KOPT-K1 (cell line): ENCODE results near the gene MAZ.
A peak's percentile ranks its signal among the peaks of the same experiment; 100 is the strongest.
"Not testable (repeated sequence)": the region's sequence is repeated elsewhere in the genome, so short reads cannot be mapped to it uniquely, and the experiment has no call there.

Source experiments
- H3K27ac ChIP-seq: fragments of 200-600 bp; sonication (generic); 2 replicates; pipeline ENCODE4 v1.5.1; 2016; ENCODE audit warnings: antibody characterized with exemption, mild to moderate bottlenecking, low read depth, low read length; ENCODE audit not compliant: poor library complexity, severe bottlenecking
- H3K36me3 ChIP-seq: fragments of 200-600 bp; sonication (generic); 2 replicates; pipeline ENCODE4 v1.5.1; 2017; ENCODE audit warnings: antibody characterized with exemption, mild to moderate bottlenecking, low read length, moderate library complexity; ENCODE audit not compliant: insufficient read depth
- H3K9me3 ChIP-seq: fragments of 200-600 bp; sonication (generic); 2 replicates; pipeline ENCODE4 v1.5.1; 2017; ENCODE audit warnings: antibody characterized with exemption, low read length, mild to moderate bottlenecking; ENCODE audit not compliant: insufficient read depth, poor library complexity, severe bottlenecking

The MAZ gene

GRCh38 chr16:29775742-29776408 is 30.5 kb upstream of the MAZ start:
- H3K9me3 ChIP-seq: no peaks in the 10 kb centered on the region
- H3K36me3 ChIP-seq: no peaks in the 10 kb centered on the region
- no peak overlapping the region for H3K27ac ChIP-seq

- no peak within 1 kb of the TSS for H3K27ac ChIP-seq
- H3K9me3 ChIP-seq: no peaks in the 10 kb centered on the region
- H3K36me3 ChIP-seq: no peaks in the 10 kb centered on the region
Measured at GRCh38 chr16:29777576-29778350, 28.6 kb upstream of the MAZ start, which contains the start of gene ZG16. Gene ZG16 (plus strand): TSS chr16:29778256. CDS start chr16:29779267, 1,011 bp downstream.

DNA sequence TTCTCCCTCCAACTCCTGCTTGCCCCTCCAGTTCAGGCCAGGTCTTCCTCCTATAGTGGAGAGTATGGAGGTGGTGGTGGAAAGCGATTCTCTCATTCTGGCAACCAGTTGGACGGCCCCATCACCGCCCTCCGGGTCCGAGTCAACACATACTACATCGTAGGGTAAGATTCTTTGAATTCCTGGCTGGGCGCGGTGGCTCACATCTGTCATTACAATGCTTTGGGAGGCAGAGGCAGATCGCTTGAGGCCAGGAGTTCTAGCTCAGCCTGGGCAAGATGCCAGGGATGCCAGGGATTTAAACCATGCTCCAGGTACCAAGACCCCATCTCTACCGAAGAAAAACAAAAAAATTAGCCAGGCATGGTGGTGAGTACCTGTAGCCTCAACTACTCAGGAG is 26.9 kb upstream of the MAZ start:
- H3K27ac ChIP-seq: no peak overlapping the region

GRCh38 chr16:29783094-29783953 is 23.0 kb upstream of the MAZ start:
- not testable (repeated sequence) for H3K9me3 ChIP-seq, H3K27ac ChIP-seq, H3K36me3 ChIP-seq

More for the DNA sequence above, 26.9 kb upstream of the MAZ start:
- no peaks in the 10 kb centered on the region for H3K36me3 ChIP-seq
- no peaks in the 10 kb centered on the region for H3K9me3 ChIP-seq

- H3K9me3 ChIP-seq: no peaks in the 10 kb centered on the region
- H3K27ac ChIP-seq: no peak overlapping the region
- H3K36me3 ChIP-seq: no peaks in the 10 kb centered on the region
Measured at GRCh38 chr16:29784157-29784556, 22.2 kb upstream of the MAZ start.

DNA sequence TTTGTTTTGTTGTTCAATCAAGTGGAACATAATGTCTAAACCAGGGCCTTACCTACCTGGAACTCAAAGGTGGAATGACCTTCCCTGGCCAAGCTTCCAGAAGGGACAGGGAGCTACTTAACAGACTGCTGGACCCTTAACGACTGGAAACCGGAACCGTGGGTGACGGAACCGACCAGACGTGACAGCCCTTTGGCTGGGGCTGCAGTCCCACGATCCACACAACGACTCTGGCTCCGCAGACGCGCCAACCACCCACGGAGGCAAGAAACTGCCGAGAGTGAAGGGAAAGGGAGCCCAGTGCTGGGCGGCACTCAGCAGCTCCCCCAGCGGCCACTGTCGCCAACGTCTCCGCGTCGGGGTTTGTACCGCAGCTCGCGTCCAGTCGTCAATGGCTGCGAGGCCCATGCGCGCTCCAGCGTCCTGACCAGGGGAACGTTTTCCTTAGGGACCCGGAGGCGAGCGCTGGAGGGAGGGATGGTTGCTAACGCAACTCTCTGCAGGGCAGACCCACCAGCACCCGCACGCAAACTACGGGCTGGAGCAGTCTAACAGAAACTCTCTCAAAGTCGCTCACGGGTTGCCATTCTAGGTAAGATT is 21.3 kb upstream of the MAZ start:
- Histone ChIP-seq H3K36me3 (no peaks in the 10 kb centered on the region), H3K9me3 (no peaks in the 10 kb centered on the region), H3K27ac (no peak overlapping the region)

- not testable (repeated sequence) for H3K36me3 ChIP-seq, H3K27ac ChIP-seq, H3K9me3 ChIP-seq
Measured at GRCh38 chr16:29787155-29787554, 19.2 kb upstream of the MAZ start.

DNA sequence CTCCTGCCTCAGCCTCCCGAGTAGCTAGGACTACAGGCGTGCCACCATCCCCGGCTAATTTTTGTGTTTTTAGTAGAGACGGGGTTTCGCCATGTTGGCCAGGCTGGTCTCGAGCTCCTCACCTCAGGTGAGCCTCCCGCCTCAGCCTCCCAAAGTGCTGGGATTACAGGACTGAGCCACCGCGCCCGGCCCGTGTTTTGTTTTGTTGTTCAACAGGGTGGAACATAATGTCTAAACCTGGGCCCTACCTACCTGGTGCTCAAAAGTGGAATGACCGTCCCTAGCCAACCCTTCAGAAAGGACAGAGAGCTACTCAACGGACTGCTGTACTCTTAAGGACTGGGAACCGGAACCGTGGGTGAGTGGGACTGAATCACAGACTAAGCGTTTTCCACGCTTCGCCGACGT is 16.6 kb upstream of the MAZ start:
- H3K36me3 ChIP-seq: peaks cover 24% of the 10 kb centered on the region
- H3K9me3 ChIP-seq: no peaks in the 10 kb centered on the region
- H3K27ac ChIP-seq: peak overlapping the region; percentile 96

GRCh38 chr16:29790183-29790948 is 16.0 kb upstream of the MAZ start, which contains the start of gene KIF22:
Gene KIF22 (plus strand): TSS chr16:29790751. CDS start chr16:29790760, 9 bp downstream.
- Histone ChIP-seq H3K36me3 (peaks cover 30% of the 10 kb centered on the region), H3K9me3 (no peaks in the 10 kb centered on the region), H3K27ac (peak within 1 kb of the TSS; percentile 96)

DNA sequence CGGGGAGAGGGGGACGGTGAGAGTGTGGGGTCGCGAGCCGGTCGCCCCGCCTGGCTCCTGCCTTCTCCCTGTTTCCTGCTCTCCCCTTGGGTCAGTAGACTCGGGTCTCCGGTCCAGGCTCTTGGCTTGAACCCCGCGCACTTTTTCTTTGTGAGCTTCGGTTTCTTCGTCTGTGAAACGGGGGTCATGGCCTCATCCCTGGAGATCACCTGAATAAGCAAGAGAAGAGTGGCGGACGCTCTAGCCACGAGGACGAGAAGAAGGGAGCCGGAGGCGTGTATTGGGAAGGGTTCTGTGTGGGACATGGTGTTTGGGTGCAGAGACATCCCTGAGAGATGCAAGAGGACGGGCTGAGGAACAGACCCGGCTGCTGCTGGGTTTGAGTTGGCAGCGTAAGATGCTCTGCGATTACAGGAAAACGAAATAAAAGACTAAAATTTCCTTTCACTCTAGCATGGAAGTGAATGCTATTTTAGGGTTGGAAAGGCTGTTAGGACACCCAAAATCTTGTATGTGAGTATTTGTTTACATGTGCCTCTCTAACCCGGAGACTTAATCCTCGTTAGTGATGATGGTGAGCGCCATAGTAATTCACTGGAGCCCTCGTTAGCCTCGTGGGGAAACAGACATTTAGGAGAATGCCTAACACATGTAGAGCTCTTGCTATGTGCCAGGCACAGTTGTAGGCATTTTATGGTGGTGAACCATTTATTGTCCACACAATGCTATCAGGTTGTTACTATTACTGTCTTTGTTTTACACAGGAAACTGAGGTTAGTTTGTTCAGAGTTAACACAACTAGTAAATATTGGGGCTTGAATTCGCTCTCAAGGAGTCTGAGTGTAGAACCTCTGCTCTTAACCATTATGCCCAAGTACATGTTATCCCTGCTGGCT is 15.1 kb upstream of the MAZ start:
- Histone ChIP-seq H3K36me3 (peaks cover 39% of the 10 kb centered on the region), H3K27ac (peak overlapping the region; percentile 96), H3K9me3 (no peaks in the 10 kb centered on the region)

DNA sequence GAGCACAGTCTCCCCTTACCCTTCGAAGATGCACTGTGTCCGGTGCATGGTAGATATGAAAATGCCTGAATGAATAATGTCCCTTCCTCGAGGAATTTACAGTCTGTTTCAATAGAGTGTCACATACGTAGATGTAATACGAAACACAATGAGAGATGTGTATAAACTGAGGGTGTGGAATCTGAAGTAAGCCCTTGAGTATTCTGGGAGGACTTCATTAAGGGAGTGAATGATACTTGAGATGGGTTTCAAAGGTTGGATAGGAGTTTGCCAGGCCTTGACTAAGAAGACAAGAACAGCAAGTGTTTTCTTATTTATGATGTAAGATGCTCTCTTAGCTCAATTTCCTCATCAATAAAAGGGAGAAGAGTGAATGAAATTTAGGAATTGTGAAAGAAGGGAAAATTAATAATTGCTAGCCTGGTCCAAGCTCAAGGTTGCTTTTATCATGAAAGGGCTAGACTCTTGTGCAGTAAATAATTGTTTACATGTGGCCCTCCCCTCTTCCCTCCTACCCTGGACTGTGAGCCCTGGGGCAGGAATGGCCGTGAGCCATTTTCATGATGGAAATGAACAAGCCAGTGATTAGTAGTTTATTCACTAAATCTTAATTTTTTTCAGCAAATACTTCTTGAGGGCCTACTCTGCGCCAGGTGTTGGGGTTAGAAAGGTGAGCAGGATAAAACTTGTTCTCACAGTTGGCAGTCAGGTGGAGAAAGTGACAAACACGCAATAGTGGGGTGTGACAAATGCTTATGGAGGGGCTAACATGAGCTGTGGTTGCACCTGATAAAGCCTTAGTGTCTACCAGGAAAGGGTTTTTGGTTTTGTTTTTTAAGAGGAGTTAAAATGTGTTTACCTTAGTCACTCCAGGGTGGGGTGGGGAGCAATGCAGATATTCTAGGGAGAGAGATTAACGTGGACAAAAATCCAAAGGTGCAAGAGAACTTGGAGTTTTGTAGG is 14.2 kb upstream of the MAZ start:
- Histone ChIP-seq H3K27ac (peak overlapping the region; percentile 96), H3K9me3 (no peaks in the 10 kb centered on the region), H3K36me3 (peaks cover 48% of the 10 kb centered on the region)

DNA sequence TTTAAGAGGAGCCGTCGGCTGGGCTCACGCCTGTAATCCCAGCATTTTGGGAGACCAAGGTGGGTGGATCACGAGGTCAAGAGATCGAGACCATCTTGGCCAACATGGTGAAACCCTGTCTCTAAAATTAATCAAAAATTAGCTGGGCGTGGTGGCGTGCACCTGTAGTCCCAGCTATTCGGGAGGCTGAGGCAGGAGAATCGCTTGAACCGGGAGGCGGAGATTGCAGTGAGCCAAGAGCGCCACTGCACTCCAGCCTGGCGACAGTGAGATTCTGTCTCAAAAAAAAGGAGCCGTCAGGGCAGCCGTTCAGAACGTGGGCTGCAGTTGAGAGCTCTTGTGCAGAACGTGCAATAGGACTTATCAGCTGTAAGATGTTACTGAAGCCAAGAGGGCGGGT is 13.2 kb upstream of the MAZ start:
- H3K27ac ChIP-seq, H3K9me3 ChIP-seq: not testable (repeated sequence)
- H3K36me3 ChIP-seq: peaks cover 58% of the 10 kb centered on the region
